GM21528 (cell line): ENCODE measurements around the gene KCNJ11.

Source experiments
- ATAC-seq: cut with Tn5 transposase; IDR thresholded peaks from one replicate; pipeline ENCODE4 v1.9.1; 2021; ENCODE audit warnings: mild to moderate bottlenecking, moderate library complexity; ENCODE audit not compliant: unreplicated experiment, low FRiP score

The KCNJ11 gene

DNA sequence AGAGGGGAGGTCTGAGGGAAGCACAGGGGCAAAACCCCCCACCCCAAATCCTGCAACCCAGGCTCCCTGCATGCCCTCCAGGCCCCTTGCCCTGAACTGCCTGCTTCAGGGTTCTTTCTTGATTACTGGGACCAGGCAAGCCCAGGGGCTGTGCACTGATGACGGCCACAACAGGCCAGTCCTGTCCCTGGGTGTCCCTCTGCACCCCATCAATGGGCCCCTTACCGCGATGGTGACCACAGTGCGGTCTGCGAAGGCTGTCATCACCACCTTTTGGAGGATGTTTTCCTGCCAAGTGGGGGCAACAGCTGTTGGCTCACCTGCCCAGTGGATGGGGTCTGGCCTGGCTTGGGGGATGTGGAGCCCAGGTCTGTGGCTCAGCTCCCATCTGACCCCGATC, 5.0 kb upstream of the KCNJ11 start:
- ATAC-seq = no peak

DNA sequence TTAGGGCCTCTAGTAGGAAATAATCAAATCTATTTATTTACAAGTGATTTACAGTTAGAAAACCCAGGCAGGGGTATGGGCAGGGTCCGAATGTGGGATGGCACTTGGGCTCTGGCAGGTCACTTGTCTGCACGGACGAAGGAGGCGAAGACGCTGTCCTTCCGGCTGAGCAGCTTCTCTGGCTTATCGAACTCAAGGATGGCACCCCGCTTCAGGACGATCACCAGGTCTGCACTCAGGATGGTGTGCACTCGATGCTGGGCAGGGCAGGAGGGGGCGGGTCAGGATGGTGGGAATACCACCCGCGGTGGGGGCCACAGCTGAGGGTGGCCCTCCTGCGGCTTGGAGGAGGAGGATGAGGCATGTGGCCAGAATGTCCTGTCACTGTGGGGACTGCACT, 4.4 kb upstream of the KCNJ11 start:
- no peak for ATAC-seq

DNA sequence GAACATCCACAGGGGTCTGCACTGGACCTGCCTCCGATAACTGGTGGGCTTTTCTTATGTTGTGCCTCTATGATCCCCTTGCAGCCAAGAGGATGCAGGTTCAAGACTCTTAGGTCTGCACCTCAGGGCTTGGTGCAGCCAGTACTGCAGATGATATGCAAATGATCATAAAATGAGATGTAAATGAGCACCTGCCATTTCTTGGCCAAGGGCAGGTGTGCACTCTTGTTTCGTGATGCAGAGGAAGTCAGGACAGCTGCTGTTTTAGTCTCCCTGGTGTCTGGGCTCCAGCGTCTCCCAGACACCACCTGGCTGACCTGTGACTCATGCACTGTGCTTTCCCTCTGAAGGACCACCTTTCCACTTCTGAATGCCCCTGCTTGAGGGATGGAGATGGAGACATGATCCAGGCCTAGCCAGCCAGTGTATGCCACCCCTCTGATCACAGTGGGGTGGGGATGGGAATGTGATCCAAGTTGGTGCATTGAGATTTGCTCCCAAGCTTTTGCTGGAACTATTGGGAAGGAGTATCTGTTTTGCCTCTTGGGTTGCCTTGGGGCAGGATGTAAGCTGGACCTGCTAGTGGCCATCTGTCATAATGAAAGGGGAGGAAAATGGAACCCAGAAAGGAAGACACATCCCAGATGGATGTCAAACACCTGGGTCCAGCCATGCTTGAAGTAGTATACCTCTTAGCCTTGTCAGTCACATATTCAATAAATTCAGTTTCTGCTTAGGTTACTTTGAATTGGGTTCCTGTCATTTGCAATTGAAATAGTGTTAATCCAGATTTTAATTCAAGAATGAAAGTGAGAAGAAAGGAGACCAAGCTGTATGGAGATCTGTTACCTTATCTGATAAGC, 3.3 kb upstream of the KCNJ11 start:
- no peak for ATAC-seq

DNA sequence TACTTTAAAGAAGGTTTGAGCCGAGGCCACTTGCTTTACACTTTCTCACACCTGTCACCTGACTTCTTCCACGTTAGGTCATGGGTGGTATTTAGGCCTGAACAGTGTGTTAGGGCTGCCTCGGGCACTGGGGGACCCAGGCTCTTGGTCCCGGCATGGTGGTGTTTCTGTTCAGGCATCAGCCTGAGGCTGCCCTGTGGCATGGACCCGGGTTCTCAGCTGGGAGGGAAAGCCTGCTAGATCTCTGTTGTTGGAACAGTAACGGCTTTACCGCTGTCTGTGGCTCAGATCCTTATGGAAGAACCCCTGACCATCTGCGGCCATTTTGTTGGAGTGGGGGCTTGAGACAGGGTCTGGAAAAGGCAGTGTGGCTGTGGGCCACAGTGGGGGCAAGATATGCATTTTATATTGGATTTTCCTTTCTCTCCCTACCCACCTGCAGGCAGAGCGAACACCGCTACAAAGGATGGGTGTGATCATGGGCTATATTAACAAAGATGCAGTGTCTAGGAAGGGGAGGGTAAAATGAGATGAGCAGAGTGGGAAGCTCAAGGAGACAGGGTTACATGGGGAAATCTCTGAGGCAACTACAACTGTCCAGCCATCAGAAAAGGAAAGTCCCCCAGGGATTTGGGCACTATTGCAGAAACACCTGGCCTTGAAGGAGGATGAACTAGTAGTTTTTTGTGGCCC, 1.6 kb upstream of the KCNJ11 start:
- no peak for ATAC-seq

DNA sequence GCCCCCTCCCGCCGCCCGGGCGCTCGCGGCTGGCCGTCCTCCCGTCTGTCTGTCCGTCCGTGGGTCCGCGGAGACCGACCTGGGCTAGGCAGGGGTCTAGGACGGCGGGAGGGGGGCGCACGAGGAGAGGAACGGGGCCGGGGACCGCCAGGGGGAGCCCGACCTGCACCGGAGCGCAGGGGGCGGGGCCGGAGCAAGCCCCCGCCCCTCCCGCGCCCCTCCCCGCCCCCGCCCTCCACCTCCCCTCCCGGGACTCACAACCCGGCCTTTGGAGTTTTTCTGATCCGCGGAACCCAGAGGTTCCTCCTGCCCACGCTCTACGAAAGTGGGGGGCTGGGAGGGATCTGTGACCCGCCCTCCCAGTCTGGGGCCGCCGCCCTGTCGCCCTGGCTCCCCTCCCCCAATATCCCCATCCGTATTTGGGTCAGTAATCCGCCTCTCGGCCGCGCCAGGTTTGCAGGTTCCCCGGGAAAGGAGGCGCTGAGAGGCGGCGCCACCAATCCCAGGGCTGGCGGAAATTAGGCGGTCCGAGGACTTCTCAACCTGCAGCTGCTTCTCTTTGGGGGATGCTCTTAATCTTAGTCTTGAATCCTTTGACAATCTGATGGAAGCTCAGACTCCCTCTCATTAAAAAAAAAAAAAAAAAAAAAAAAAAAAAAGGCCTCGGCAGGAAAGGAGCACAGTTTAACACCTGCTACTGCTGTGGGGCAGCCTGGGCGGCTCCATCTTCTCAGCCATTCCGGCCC, 925 bp upstream of the KCNJ11 start:
- ATAC-seq = peak; percentile 47

DNA sequence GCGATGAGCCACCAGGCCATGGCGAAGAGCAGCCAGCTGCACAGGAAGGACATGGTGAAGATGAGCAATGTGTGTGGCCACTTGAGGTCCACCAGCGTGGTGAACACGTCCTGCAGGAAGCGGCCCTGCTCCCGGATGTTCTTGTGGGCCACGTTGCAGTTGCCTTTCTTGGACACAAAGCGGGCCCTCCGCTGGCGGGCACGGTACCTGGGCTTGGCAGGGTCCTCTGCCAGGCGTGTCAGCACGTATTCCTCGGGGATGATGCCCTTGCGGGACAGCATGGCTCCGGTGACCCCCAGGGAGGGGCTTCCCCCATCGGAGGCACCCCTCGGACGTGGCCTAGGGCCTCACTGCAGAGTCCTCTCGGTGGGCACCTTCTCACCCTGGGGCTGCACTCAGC, 648 bp downstream of the KCNJ11 start:
- ATAC-seq = no peak

DNA sequence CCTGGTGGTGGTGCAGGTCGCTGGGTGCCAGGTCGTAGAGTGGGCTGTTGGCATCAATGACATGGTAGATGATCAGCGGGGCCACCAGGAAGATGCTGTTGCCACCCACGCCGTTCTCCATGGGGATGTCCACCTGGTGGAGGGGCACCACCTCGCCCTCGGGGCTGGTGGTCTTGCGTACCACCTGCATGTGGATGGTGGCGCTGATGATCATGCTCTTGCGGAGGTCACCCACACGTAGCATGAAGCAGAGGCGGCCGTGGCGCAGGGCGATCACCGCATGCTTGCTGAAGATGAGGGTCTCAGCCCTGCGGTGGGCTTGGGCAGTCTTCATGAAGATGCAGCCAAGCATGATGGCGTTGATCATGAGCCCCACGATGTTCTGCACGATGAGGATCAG, 1.2 kb downstream of the KCNJ11 start:
- no peak for ATAC-seq

DNA sequence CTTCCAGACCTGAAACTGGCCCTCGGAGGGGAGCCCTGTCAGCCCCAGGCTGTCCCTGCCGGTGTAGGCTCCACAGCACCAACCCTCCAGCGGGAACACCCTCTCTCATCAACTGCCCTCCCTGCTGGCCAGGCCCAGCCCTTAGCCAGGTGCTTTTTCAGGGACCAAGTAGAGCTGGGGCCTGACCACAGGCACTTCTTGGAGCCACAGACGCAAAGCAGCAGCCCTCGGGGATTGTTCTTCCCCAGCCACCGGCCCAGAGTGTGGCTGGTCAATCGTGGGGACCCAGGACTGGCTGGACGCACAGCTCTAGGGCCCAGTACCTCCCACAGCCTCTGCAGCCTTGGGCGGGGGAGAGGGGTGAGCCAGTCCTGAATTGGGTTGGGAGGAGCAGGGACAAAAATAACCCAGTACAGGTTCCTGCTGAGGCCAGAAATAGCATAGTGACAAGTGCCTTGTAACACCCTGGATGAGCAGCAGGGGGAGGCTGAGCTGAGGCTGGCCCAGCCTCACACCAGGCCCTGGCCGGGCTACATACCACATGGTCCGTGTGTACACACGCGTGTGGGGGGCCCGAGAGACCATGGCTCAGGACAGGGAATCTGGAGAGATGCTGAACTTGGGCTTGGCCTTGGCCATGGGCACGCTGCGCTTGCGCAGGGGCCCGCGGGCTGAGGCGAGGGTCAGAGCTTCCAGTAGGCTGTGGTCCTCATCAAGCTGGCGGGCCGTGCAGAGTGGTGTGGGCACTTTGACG, 2.0 kb downstream of the KCNJ11 start:
- no peak for ATAC-seq

DNA sequence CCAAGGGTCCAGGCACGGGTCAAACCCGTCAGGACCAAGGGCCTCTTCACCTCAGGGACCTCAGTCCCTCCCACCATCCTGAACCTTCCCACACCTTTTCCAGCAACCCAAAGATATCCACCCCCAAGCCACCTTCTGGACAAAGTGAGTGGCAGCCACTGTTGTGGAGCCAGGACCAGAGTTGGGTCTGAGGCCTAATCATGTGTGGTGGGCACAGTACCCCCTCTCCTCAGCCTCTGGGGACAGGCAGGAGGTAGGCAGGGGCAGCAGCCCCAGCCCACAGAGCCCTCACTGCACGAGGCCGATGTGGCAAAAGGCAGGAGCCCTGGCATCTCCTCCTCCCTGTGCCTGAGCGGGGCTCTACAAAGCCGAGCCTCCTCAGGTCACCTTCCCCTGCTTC, 2.5 kb downstream of the KCNJ11 start:
- no peak for ATAC-seq

DNA sequence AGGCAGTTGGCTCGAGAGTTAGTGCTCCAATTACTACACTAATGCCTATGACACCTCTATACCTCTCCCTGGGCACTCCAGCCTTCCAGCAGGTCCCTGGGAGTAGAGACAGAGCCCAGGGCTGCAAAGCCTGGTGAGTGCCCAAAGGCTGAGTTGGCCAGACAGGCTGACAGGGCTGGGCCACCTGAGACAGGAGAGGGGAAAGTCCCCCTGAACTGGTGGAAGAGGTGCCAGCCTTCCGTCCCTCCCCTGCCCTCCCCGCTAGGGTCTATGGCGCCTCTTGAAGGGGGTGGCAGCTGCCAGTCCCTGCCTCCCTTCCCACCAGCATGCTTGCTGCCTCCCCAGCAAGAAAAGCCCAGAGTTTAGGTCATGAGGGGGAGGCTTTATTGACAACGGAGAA, 3.0 kb downstream of the KCNJ11 start:
- no peak for ATAC-seq

DNA sequence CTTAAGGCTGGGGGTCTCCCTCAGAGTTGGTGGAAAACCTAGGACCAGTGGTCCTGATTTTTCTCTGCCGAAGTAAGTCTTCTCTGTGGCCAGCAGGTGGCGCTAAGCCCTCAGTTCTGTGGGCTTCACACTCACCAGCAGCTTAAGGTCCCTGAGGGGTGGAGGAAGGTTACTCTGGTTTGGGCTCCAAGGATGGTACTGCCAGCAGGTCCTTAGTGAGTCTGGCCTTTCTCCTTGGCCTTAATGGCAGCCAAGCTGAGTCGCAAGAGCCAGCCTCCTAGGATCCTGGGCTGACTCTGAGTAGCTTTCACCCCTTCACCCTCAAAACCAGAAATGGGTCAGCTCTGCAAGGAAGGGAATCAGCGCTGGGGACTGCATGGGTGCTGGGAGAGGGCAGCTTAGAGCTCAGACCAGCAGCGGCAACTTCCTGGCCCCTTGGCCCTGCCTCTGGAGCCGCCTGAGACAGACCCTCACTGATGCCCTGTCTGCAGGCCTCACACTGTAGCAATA, 4.4 kb downstream of the KCNJ11 start:
- ATAC-seq = no peak

DNA sequence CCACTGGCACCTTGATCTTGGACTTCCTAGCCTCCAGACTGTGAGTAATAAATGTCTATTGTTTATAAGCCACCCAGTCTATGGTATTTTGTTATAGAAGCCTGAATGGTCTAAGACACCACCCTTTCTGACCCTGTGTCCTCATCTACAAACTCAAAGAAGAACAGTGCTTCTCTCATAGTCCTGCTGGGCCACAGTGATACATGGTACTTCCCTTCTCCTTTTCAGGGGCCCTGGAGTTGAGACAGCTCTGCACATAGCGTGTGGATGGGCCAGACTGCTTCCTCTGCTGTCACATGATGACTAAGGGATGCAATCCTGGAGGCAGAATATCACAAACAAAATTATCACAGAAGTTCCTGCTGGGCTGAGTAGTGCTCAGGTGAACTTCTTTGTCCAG, 5.0 kb downstream of the KCNJ11 start:
- ATAC-seq = no peak

DNA sequence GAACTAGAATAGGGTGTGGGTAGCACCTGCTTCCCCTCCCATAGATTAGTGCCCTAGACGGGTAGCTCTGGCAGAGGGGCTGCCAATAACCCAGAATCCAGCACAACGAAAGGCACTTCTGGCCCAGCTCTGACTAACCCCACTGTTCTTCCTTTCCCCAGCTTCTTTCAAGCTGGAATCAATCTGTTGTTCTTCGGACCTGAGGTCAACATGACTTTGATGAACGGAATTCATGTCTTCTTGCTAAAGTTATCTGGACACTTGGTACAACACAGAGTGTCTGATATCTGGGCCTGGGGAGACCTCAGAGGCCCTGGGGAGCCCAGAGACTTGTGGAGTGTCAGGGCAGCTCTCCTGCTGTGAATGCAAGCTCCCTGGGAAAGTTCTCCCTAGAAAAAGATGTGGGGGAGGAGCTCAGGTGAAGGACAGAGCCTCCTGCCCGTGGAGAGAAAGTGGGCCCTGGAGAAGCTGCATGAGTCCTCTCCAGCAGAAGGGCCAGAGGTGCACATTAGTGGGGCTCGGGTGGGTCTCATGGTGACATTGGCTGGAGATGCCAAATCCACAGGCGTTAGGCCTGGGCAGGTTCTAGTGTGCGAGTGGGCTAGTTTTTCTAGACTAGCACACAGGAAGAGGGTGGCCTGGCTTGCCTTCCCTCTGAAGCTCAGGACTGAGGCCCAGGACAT, 6.3 kb downstream of the KCNJ11 start:
- no peak for ATAC-seq

DNA sequence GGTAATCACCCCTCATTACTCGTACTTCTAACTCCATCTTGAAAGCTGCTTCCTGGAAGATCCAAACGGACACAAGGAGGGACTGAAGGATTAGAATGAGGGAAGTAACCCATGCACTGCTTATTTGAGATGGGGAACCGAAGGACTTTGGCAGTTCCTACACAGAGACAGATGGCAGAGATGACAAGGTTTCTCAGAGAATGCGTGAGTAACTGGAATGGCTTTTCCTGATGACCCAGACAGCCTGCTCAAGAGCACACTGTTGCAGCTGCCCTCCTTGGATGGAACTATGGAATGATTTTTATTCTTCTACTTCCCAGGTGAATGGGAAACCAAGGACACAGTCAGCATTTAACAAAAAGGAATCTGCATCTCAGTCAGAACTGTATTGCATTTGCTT, 7.3 kb downstream of the KCNJ11 start:
- ATAC-seq = no peak

DNA sequence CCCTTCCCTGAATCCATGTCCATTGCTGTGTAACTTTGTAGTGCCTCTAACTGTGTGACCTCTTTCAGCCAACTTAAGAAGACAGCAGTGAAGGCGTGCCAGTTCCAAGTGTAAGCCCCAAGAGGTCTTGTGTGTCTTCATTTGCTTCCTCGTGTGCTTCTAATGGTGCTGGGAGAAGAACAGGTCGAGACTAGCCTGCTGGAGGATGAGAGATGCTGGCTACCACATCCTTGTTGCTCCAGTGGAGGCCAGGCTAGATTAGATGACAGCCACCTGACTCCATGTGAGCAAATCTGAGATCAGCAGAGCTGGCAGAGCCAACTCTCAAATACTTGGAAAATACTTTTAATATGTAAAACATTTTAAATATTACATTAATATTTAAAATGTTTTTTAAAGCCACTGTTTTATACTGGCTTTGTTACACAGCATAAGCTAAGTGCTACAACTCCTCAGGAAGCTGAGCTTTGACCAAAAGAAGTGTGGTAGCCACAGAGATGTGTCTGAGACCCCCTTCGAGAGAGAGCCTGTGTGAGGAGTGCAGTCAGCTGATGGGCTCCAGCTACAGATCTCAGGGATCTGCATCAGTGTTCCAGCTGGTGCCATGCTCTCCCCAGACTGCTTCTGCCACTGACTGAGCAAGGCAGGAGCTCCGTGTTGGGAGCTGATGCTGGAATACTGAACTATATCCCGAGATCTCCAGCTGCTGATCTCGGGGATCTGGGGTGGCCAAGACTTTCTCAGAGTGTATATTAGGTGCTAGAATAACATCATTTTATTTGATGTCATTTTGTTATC, 8.9 kb downstream of the KCNJ11 start:
- no peak for ATAC-seq

DNA sequence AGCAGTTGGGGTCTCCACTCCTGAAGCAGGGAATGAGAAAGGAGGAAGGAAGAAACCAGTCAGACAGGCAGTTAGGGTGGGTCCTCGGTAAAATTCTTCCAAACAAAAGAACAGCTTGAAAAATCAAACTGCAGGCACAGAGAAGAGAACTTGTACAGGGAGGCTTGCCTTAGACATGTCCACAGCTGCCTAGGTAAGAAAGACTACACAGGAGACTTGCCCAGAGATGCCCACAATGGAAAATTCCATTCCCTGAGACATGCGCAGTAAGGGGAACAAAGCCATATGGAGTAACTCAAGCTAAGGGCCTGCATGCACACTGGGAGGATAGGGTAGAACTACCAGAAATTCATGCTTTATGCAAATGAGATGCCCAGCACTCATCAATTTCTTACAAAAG, 9.8 kb downstream of the KCNJ11 start:
- no peak for ATAC-seq

DNA sequence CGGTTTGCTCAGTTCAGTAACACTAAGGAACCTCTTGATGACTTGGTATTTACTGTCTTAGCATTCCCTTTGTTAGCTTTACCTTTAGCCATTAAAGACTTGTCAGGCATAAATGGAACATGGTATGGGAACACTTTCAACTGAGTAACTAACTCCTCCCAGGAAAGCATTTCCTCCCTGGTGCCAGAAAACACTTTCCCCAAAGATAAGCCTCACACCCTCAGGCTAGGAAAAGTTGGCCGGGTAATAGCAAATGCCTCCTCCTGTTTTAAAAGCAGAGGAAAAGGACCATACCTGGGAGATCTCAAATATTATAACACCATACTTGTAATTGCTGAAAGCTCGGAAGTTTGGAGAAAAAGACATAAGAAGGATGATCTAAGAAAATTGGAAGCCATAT, 12.0 kb downstream of the KCNJ11 start:
- ATAC-seq = no peak

DNA sequence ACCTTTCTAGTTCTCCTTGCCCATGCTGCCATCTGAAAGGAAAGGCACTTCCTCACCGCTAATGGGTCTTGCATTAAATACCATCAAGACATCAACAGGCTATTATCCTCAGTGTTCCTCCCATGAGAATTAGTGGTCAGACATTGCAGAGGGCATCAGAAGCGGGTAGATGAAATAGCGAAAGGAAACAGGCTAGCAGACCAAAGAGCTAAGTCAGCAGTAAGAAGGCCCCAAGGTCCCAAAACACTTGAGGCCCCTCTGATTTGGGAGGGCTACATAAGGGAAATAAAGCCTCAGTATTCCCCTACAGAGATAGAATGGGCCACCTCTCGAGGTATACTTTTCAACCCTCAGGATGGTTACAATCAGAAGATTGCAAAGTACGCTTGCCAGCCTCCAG, 12.9 kb downstream of the KCNJ11 start:
- no peak for ATAC-seq

DNA sequence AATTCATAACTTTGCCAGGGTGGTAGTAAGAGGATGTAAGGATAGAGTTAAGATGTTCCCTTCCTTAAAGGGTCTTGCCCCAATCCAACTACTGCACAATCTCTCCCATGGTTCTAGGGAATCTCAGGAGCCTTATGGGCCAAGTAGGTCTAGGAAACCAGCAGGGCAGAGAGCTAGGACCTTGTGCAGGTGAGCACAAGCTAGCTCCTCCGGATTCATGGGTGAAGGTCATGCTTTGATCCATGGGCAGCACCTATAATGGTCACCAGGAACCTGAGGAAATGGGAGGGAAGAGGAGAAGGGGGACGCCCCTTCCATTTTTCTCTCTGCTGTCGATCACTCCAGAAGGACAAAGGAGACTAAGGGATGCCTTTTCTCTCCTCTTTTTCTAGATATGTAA, 16.8 kb downstream of the KCNJ11 start:
- ATAC-seq = no peak
